OCI-LY1 (cell line): ENCODE results near the gene ANKRD55.

Source experiments
- H2AFZ ChIP-seq: fragments of 200-600 bp; sonication (generic), shearing (Covaris generic); 2 replicates; pipeline ENCODE4 v1.6.0; 2014; ENCODE audit warnings: antibody characterized with exemption, mild to moderate bottlenecking, low read length
- H3F3A ChIP-seq: fragments of 200-600 bp; sonication (generic), shearing (Covaris generic); 2 replicates; pipeline ENCODE4 v1.6.0; 2014; ENCODE audit warnings: mild to moderate bottlenecking, antibody characterized with exemption, low read length, moderate library complexity; ENCODE audit not compliant: insufficient read depth
- H3K27ac ChIP-seq: fragments of 200-600 bp; sonication (generic); 2 replicates; pipeline ENCODE4 v1.5.1; 2014; ENCODE audit warnings: low read length, mixed run types, mild to moderate bottlenecking, low read depth; ENCODE audit not compliant: poor library complexity, severe bottlenecking
- H3K27me3 ChIP-seq: fragments of 200-600 bp; sonication (generic); 2 replicates; pipeline ENCODE4 v1.6.0; 2014; ENCODE audit warnings: antibody characterized with exemption, mild to moderate bottlenecking, low read length, moderate library complexity; ENCODE audit not compliant: insufficient read depth
- H3K36me3 ChIP-seq: fragments of 200-600 bp; sonication (generic); 2 replicates; pipeline ENCODE4 v1.6.1; 2014; ENCODE audit warnings: mild to moderate bottlenecking, antibody characterized with exemption, low read length, moderate library complexity, mixed read lengths; ENCODE audit not compliant: insufficient read depth
- H3K4me1 ChIP-seq: fragments of 200-600 bp; sonication (generic); 2 replicates; pipeline ENCODE4 v1.5.1; 2014; ENCODE audit warnings: mild to moderate bottlenecking, low read length, moderate library complexity; ENCODE audit not compliant: insufficient read depth, severe bottlenecking
- H3K4me2 ChIP-seq: fragments of 200-600 bp; sonication (generic), shearing (Covaris generic); 2 replicates; pipeline ENCODE4 v1.6.1; 2014; ENCODE audit warnings: low read length
- H3K4me3 ChIP-seq: fragments of 200-600 bp; sonication (generic); 2 replicates; pipeline ENCODE4 v1.5.1; 2014; ENCODE audit warnings: low read length, low read depth, mild to moderate bottlenecking, mixed read lengths; ENCODE audit not compliant: poor library complexity, severe bottlenecking
- H3K79me2 ChIP-seq: fragments of 200-600 bp; shearing (Covaris generic); 2 replicates; pipeline ENCODE4 v1.6.1; 2016; ENCODE audit warnings: mixed run types, low read length, mixed read lengths; ENCODE audit not compliant: insufficient read depth
- H3K9ac ChIP-seq: fragments of 200-600 bp; sonication (generic), shearing (Covaris generic); 2 replicates; pipeline ENCODE4 v1.6.1; 2014; ENCODE audit warnings: mild to moderate bottlenecking, low read length, mixed read lengths
- H3K9me2 ChIP-seq: fragments of 200-600 bp; sonication (generic), shearing (Covaris generic); 2 replicates; pipeline ENCODE4 v1.6.1; 2014; ENCODE audit warnings: low read depth, mild to moderate bottlenecking, low read length, mixed read lengths
- H3K9me3 ChIP-seq: fragments of 200-600 bp; shearing (Covaris generic); 2 replicates; pipeline ENCODE4 v1.6.1; 2014; ENCODE audit warnings: low read length, mixed read lengths
- H4K20me1 ChIP-seq: fragments of 200-600 bp; sonication (generic), shearing (Covaris generic); 2 replicates; pipeline ENCODE4 v1.6.0; 2016; ENCODE audit warnings: mild to moderate bottlenecking, low read length; ENCODE audit not compliant: insufficient read depth
- EZH2 ChIP-seq: fragments of 200-600 bp; sonication (generic), shearing (Covaris generic); IDR thresholded peaks from 2 replicates; pipeline ENCODE4 v1.8.0; 2017; ENCODE audit warnings: borderline replicate concordance, mixed run types, mild to moderate bottlenecking, antibody characterized with exemption, low read length, moderate library complexity, mixed read lengths
- TF ChIP-seq, protein P1 (sequence below): fragments of 200-600 bp; sonication (generic), shearing (Covaris generic); IDR thresholded peaks from 2 replicates; pipeline ENCODE4 v1.5.1; 2017; ENCODE audit warnings: mild to moderate bottlenecking, antibody characterized with exemption, low read length, moderate library complexity, mixed read lengths

The ANKRD55 gene

DNA sequence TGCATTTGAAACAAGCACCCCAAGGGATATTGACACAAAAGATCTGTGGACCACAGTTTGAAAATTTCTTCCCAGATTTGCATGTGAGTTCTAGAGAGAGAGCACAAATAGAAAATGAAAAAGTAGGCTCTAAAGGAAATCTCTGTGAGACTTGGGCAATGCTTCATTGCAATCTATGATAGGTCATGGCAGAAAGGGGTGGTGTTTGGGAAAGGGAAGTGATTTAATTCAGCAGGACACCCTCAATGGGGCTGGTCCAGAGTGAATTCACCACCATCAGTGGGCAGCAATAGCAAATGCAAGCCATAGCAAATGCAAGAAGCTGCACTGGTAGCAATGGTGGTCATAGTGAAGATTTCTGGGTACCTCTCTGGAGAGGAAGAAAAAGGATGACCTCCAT is 58.1 kb downstream of the ANKRD55 start:
- Histone ChIP-seq H3K4me3 (no peak overlapping the region), H3K27ac (no peak overlapping the region), H3K9me3 (no peaks in the 10 kb centered on the region), H3K79me2 (no peaks in the 10 kb centered on the region), H3K4me2 (no peak overlapping the region), H2AFZ (no peak overlapping the region), H3F3A (no peaks in the 10 kb centered on the region), H3K27me3 (0 out of 2 replicates have a peak, but pooled peaks cover 3% of the 10 kb centered on the region), H3K36me3 (no peaks in the 10 kb centered on the region), H3K9ac (no peak overlapping the region), H3K9me2 (no peaks in the 10 kb centered on the region), H3K4me1 (no peaks in the 10 kb centered on the region), H4K20me1 (no peaks in the 10 kb centered on the region)
- TF ChIP-seq EZH2: no peak
- TF ChIP-seq, protein P1, sequence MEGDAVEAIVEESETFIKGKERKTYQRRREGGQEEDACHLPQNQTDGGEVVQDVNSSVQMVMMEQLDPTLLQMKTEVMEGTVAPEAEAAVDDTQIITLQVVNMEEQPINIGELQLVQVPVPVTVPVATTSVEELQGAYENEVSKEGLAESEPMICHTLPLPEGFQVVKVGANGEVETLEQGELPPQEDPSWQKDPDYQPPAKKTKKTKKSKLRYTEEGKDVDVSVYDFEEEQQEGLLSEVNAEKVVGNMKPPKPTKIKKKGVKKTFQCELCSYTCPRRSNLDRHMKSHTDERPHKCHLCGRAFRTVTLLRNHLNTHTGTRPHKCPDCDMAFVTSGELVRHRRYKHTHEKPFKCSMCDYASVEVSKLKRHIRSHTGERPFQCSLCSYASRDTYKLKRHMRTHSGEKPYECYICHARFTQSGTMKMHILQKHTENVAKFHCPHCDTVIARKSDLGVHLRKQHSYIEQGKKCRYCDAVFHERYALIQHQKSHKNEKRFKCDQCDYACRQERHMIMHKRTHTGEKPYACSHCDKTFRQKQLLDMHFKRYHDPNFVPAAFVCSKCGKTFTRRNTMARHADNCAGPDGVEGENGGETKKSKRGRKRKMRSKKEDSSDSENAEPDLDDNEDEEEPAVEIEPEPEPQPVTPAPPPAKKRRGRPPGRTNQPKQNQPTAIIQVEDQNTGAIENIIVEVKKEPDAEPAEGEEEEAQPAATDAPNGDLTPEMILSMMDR: no peak

DNA sequence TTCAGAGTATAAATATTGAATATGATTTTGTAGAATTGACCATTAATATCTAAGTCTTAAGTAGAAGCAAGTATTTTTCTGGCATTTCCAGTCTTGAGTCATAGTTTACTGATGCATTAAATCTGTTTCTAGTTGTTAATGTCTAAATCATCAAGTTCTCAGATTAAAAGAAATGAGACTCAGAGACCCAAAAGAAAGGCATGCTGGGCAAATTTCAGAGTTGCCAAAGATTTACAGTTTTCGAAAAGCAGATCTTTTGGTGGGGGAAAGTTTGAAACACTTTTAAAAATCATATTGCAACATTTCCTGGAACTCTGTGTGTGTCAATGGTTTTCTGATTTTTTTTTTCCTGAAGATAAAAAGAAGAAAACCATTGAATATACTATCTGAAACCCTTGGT is 60.9 kb downstream of the ANKRD55 start:
- Histone ChIP-seq H4K20me1 (no peaks in the 10 kb centered on the region), H3K27ac (no peak overlapping the region), H3K9me3 (no peaks in the 10 kb centered on the region), H3K9me2 (no peaks in the 10 kb centered on the region), H3K27me3 (0 out of 2 replicates have a peak, but pooled peaks cover 3% of the 10 kb centered on the region), H2AFZ (no peak overlapping the region), H3K4me2 (no peak overlapping the region), H3K36me3 (no peaks in the 10 kb centered on the region), H3K4me3 (no peak overlapping the region), H3K79me2 (no peaks in the 10 kb centered on the region), H3K4me1 (no peaks in the 10 kb centered on the region), H3F3A (no peaks in the 10 kb centered on the region), H3K9ac (no peak overlapping the region)
- no peak for TF ChIP-seq EZH2
- TF ChIP-seq, protein P1: no peak

DNA sequence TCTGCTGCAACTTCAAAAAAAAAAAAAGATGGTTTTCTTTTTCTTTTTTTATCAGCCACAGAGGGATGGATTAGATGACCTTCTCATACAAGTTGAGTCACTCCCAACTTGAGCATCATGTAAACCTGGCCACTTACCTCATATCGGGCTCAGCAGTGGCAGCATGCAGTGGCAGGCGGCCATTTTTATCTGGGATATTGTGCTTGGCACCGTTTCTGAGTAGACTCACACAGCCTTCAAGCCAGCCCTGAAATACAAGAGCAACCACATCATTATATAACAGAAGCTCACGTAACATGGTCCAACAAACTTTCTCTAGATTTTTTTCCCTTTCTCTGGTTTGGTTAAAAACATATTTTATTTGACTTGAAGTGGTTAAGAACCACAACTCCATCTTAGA is 62.6 kb downstream of the ANKRD55 start:
- no peak overlapping the region for H3K4me3 ChIP-seq
- H3K9me3 ChIP-seq: no peaks in the 10 kb centered on the region
- no peaks in the 10 kb centered on the region for H3K9me2 ChIP-seq
- no peak overlapping the region for H2AFZ ChIP-seq
- no peaks in the 10 kb centered on the region for H3K27me3 ChIP-seq
- H3K79me2 ChIP-seq: no peaks in the 10 kb centered on the region
- H3K36me3 ChIP-seq: no peaks in the 10 kb centered on the region
- no peak overlapping the region for H3K9ac ChIP-seq
- H3K4me2 ChIP-seq: no peak overlapping the region
- TF ChIP-seq, protein P1: no peak
- TF ChIP-seq EZH2: no peak
- H4K20me1 ChIP-seq: no peaks in the 10 kb centered on the region
- no peaks in the 10 kb centered on the region for H3F3A ChIP-seq
- H3K4me1 ChIP-seq: no peaks in the 10 kb centered on the region
- H3K27ac ChIP-seq: no peak overlapping the region
